Endothelial cell of umbilical vein (primary cell): ENCODE results near the gene MINK1. TPM values are rescaled to one million over a fixed set of nuclear protein-coding genes. Genes with fewer than 3 reads are reported as not detected.
"Not testable (repeated sequence)": the region's sequence is repeated elsewhere in the genome, so short reads cannot be mapped to it uniquely, and the experiment has no call there.

Experiments used
- BruUV-seq: library from RNA; stranded (reverse); fragments of 400-500 nt; replicated peaks from 2 replicates; lab custom pipeline; 2021; lab: Mats Ljungman, UMichigan
- CTCF ChIA-PET: fragments of 300-600, 350-600 bp; sonication (Branson Sonifier 250); formaldehyde crosslinking; loops from one replicate; lab custom pipeline; 2021; ENCODE audit warnings: antibody characterized with exemption, inconsistent platforms; lab: Charles Lee
- POLR2A ChIA-PET: fragments of 300-600, 350-600 bp; sonication (Branson Sonifier 250); formaldehyde crosslinking; loops from one replicate; lab custom pipeline; 2021; ENCODE audit warnings: antibody characterized with exemption, inconsistent platforms; lab: Charles Lee
- DNase-seq: peaks from one replicate; pipeline ENCODE4 v3.0.0-alpha.2; 2011; ENCODE audit warnings: low read depth, low spot score
- FAIRE-seq: peaks from 2 replicates; lab custom pipeline; 2011; peaks lifted over from hg19 to GRCh38; lab: Jason Lieb, UNC
- H2AFZ ChIP-seq: 2 replicates; pipeline ENCODE4 v1.6.0; 2012; ENCODE audit warnings: low read depth, low read length, control low read depth, inconsistent platforms
- H3K27ac ChIP-seq: 2 replicates; pipeline ENCODE4 v1.5.1; 2011; ENCODE audit warnings: low read depth, mild to moderate bottlenecking, control low read depth, low read length, moderate library complexity; ENCODE audit not compliant: insufficient read depth
- H3K27me3 ChIP-seq, 2 experiments: 2 replicates each; pipeline versions ENCODE4 v1.6.0 to v1.6.1; 2011; ENCODE audit warnings: low read length in 2 of 2, mixed read lengths in 1 of 2; ENCODE audit not compliant: control insufficient read depth in 2 of 2, insufficient read depth in 2 of 2
- H3K36me3 ChIP-seq, 2 experiments: 2 replicates in 1 of 2; 3 replicates in 1 of 2; pipeline ENCODE4 v1.5.1; 2011; ENCODE audit warnings: low read length in 2 of 2, mild to moderate bottlenecking in 1 of 2, moderate library complexity in 1 of 2; ENCODE audit not compliant: control insufficient read depth in 2 of 2, insufficient read depth in 2 of 2; ENCODE audit errors: extremely low read depth in 1 of 2
- H3K4me1 ChIP-seq: 3 replicates; pipeline ENCODE4 v1.5.1; 2011; ENCODE audit warnings: mild to moderate bottlenecking, low read length; ENCODE audit not compliant: control insufficient read depth, insufficient read depth; ENCODE audit errors: extremely low read depth
- H3K4me2 ChIP-seq: 2 replicates; pipeline ENCODE4 v1.6.1; 2011; ENCODE audit warnings: low read length, control low read depth, mixed read lengths; ENCODE audit not compliant: insufficient read depth
- H3K4me3 ChIP-seq, 3 experiments: fragments of 200-600 bp in 1 of 3; sonication (generic), shearing (Covaris generic) in 1 of 3; replicated peaks in 1 of 3; 2 replicates each; pipeline ENCODE4 v1.5.1; 2011 to 2016; ENCODE audit warnings: control low read depth in 3 of 3, low read length in 3 of 3, mild to moderate bottlenecking in 2 of 3, inconsistent platforms in 1 of 3, low read depth in 1 of 3, moderate library complexity in 1 of 3; ENCODE audit not compliant: insufficient read depth in 1 of 3
- H3K79me2 ChIP-seq: 2 replicates; pipeline ENCODE4 v1.6.0; 2012; ENCODE audit warnings: low read length, inconsistent platforms; ENCODE audit not compliant: control insufficient read depth, insufficient read depth
- H3K9ac ChIP-seq: replicated peaks from 2 replicates; pipeline ENCODE3; 2011; ENCODE audit warnings: low read length, control low read depth; ENCODE audit not compliant: insufficient read depth; ENCODE audit errors: extremely low read depth
- H3K9me1 ChIP-seq: replicated peaks from 3 replicates; pipeline ENCODE4 v1.6.0; 2011; ENCODE audit warnings: mild to moderate bottlenecking, low read length; ENCODE audit not compliant: control insufficient read depth, insufficient read depth; ENCODE audit errors: extremely low read depth
- H3K9me3 ChIP-seq: replicated peaks from 2 replicates; pipeline ENCODE4 v1.5.1; 2012; ENCODE audit warnings: low read length, inconsistent platforms; ENCODE audit not compliant: control insufficient read depth, insufficient read depth
- H4K20me1 ChIP-seq: replicated peaks from 2 replicates; pipeline ENCODE3; 2011; ENCODE audit warnings: mild to moderate bottlenecking, low read length; ENCODE audit not compliant: control insufficient read depth, insufficient read depth; ENCODE audit errors: extremely low read depth
- CTCF ChIP-seq, 2 donors: IDR thresholded peaks; 1 replicate in 1 of 2; 2 replicates in 1 of 2; pipeline ENCODE4 v1.5.1; 2011; ENCODE audit warnings: low read length in 2 of 2, mild to moderate bottlenecking in 2 of 2, moderate library complexity in 2 of 2, control low read depth in 1 of 2, inconsistent platforms in 1 of 2, low read depth in 1 of 2; ENCODE audit not compliant: insufficient read depth in 1 of 2; ENCODE audit errors: extremely low read depth in 1 of 2
- EZH2 ChIP-seq: IDR thresholded peaks from 2 replicates; pipeline ENCODE4 v1.6.1; 2012; ENCODE audit warnings: borderline replicate concordance, low read depth, mild to moderate bottlenecking, moderate library complexity, low read length, inconsistent platforms; ENCODE audit not compliant: severe bottlenecking
- FOS ChIP-seq: IDR thresholded peaks from 2 replicates; pipeline ENCODE4 v1.6.1; 2011; ENCODE audit warnings: mild to moderate bottlenecking, low read length, moderate library complexity, borderline replicate concordance; ENCODE audit not compliant: insufficient read depth
- JUN ChIP-seq: IDR thresholded peaks from 2 replicates; pipeline ENCODE4 v1.6.1; 2011; ENCODE audit warnings: borderline replicate concordance, low read depth; ENCODE audit not compliant: insufficient read length, insufficient read depth
- MYC ChIP-seq: IDR thresholded peaks from one replicate; pipeline ENCODE4 v1.6.1; 2011; ENCODE audit warnings: mild to moderate bottlenecking, low read depth, low read length
- POLR2A ChIP-seq: IDR thresholded peaks from 2 replicates; pipeline ENCODE4 v1.6.1; 2012; ENCODE audit warnings: low read depth, mild to moderate bottlenecking, control low read depth, low read length
- POLR2AphosphoS5 ChIP-seq: IDR thresholded peaks from 2 replicates; pipeline ENCODE4 v1.6.1; 2012; ENCODE audit warnings: low read depth, mild to moderate bottlenecking, control low read depth, low read length, moderate library complexity; ENCODE audit not compliant: insufficient read depth
- dilution Hi-C: fragments of 300-500 bp; cut with MboI; formaldehyde crosslinking; loops from one replicate; pipeline ENCODE4 v1.15.0; 2019; ENCODE audit warnings: low sequenced_read_pairs; ENCODE audit not compliant: extremely low pct_ligation_motif_present
- intact Hi-C: fragments of 100-400 bp; cut with micrococcal nuclease; formaldehyde crosslinking; loops from one replicate; pipeline ENCODE4 v1.10.0; 2022
- polyA plus RNA-seq, 4 experiments: library from polyadenylated mRNA; depleted of rRNA in 3 of 4; stranded (reverse) in 3 of 4; unstranded in 1 of 4; fragments of >200 nt; gene quantifications; 2 replicates each; pipeline versions ENCODE4 v1.2.1 to v1.2.3, GENCODE V29; 2011 to 2012; ENCODE audit warnings: missing spikeins in 1 of 4
- total RNA-seq: library from RNA; stranded (reverse); gene quantifications from 2 replicates; pipeline ENCODE4 v1.2.3, GENCODE V29; 2021

Gene MINK1
- total and polyA plus RNA-seq, 2 donors (not counting 3 experiments of a cell fraction or from before 2014, with no cell fraction given), result 53.6 to 89.4 TPM

DNA sequence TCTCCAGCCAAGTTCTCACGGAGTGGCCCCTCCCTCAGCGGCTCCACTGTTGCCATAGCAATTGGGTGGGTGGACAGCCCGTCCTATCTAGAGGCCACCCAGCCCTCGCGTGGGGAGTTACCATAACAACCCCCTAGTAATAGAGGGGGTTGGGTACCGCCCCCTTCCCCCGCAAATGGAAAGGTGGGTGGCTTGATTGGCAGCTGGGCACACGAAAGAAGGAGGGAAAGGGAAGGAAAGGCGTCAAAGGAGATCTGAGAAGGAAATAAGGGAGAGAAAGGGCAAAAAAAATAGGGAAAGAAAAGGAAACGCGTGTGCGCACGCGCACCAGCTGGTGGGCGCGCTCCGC lies 337 bp upstream of the MINK1 start:
- CTCF ChIA-PET, result interaction anchor here (0.9 to 2.1 kb wide), 3 partner anchors 14 to 123 kb away, joined by 3 to 8 read pairs (median 4); partner anchors contain the start of gene ARRB2
- peaks cover 12% of the 10 kb centered on the region for H3K4me1 ChIP-seq
- FAIRE-seq, DNase-seq, BruUV-seq, H4K20me1 ChIP-seq, dilution Hi-C loops, H3K9me3 ChIP-seq, POLR2A ChIA-PET, H3K9me1 ChIP-seq, H3K27me3 ChIP-seq, H3K36me3 ChIP-seq, intact Hi-C loops: not testable (repeated sequence)
- H3K9ac ChIP-seq, result peak overlapping the region; percentile 90
- H3K4me2 ChIP-seq, result peak overlapping the region; percentile 65
- H2AFZ ChIP-seq, result peak overlapping the region; percentile 82
- H3K4me3 ChIP-seq, result peak overlapping the region in 2 of 3 experiments; percentile 26 to 79
- H3K79me2 ChIP-seq, result peaks cover 35% of the 10 kb centered on the region
- peak overlapping the region; percentile 73 for H3K27ac ChIP-seq

- peaks cover 0 to 7% of the 10 kb centered on the region in 2 experiments for H3K36me3 ChIP-seq
- POLR2A ChIA-PET, result no interaction called here
- no peaks in the 10 kb centered on the region for H3K27me3 ChIP-seq
- FAIRE-seq (peak; percentile 72), DNase-seq (peak; percentile 55)
- H3K4me1 ChIP-seq, result peaks cover 12% of the 10 kb centered on the region
- peak overlapping the region; percentile 86 for H3K4me2 ChIP-seq
- dilution Hi-C loops (no loop called here), intact Hi-C loops (loop anchor here (1.0 kb wide), 2 partner anchors 24 to 48 kb away; no protein-coding TSS in a partner anchor)
- no peaks in the 10 kb centered on the region for H3K9me3 ChIP-seq
- H2AFZ ChIP-seq, result peak overlapping the region; percentile 82
- BruUV-seq, result TSS peak; percentile 41
- H3K27ac ChIP-seq, result no peak overlapping the region
- peak overlapping the region; percentile 67 to 79 (median 77) for H3K4me3 ChIP-seq
- TF ChIP-seq MYC, result no peak
- no peak for TF ChIP-seq POLR2AphosphoS5
- TF ChIP-seq EZH2, result no peak
- no peak for TF ChIP-seq JUN
- TF ChIP-seq POLR2A, result no peak
- TF ChIP-seq CTCF (IDR thresholded peaks at IDR 0.05; ENCODE audit: extremely low read depth in 1 of 2, insufficient read depth in 1 of 2, low read depth in 1 of 2, low read length in 2 of 2), result no peak
- TF ChIP-seq FOS, result no peak
- H3K9me1 ChIP-seq, result no peaks in the 10 kb centered on the region
- H4K20me1 ChIP-seq, result no peaks in the 10 kb centered on the region
- CTCF ChIA-PET, result interaction anchor here (1.0 to 2.1 kb wide), 6 partner anchors 24 to 124 kb away, joined by 3 to 8 read pairs (median 5); partner anchors contain the start of genes ARRB2 and PLD2
- peaks cover 45% of the 10 kb centered on the region for H3K79me2 ChIP-seq
- peak overlapping the region; percentile 90 for H3K9ac ChIP-seq
These were observed 971 bp downstream of the MINK1 start for GRCh38 chr17:4833941-4834680.
